Gastroesophageal sphincter (tissue), 4 donors: ENCODE measurements around the gene CSPG5. TPM values are rescaled to one million over a fixed set of nuclear protein-coding genes. Genes with fewer than 3 reads are reported as not detected.

Source experiments
- ATAC-seq: fragments of 150-250 bp; one replicate; pipeline ENCODE4 v1.9.1; 2016; ENCODE audit warnings: mild to moderate bottlenecking, moderate library complexity
- H3K27ac ChIP-seq, 4 donors: fragments of 200-600 bp; sonication (generic) in 3 of 4; 1 replicate in 3 of 4; 2 replicates in 1 of 4; pipeline ENCODE4 v1.5.1; 2016 to 2019
- H3K27me3 ChIP-seq: fragments of 200-600 bp; sonication (generic); one replicate; pipeline ENCODE4 v1.5.1; 2019
- H3K36me3 ChIP-seq, 2 donors: fragments of 200-600 bp; sonication (generic); one replicate each; pipeline ENCODE4 v1.5.1; 2019; ENCODE audit warnings: control low read depth in 1 of 2
- H3K4me1 ChIP-seq, 3 donors: fragments of 200-600 bp; sonication (generic); 1 replicate in 2 of 3; 2 replicates in 1 of 3; pipeline ENCODE4 v1.5.1; 2016 to 2019; ENCODE audit warnings: control low read depth in 2 of 3
- H3K4me3 ChIP-seq, 2 donors: fragments of 200-600 bp; sonication (generic); one replicate each; pipeline ENCODE4 v1.5.1; 2019; ENCODE audit warnings: mild to moderate bottlenecking in 1 of 2, moderate library complexity in 1 of 2
- H3K9me3 ChIP-seq, 3 donors: fragments of 200-600 bp; sonication (generic); one replicate each; pipeline ENCODE4 v1.5.1; 2017 to 2019; ENCODE audit warnings: control low read depth in 2 of 3
- EP300 ChIP-seq: sonication (generic); formaldehyde crosslinking; IDR thresholded peaks from one replicate; pipeline ENCODE4 v1.6.1; 2017; ENCODE audit warnings: antibody characterized with exemption, mild to moderate bottlenecking
- POLR2A ChIP-seq, 2 donors: fragments of 450-650 bp; IDR thresholded peaks; one replicate each; pipeline ENCODE4 v1.6.1; 2017; ENCODE audit warnings: antibody characterized with exemption in 2 of 2, mild to moderate bottlenecking in 2 of 2, moderate library complexity in 1 of 2
- POLR2AphosphoS5 ChIP-seq: sonication (generic); formaldehyde crosslinking; IDR thresholded peaks from one replicate; pipeline ENCODE4 v1.6.1; 2017; ENCODE audit warnings: antibody characterized with exemption
- WGBS, 2 donors: methylation state at CpG; one replicate each; pipeline ENCODE4 v1.1.5; 2018; ENCODE audit warnings: low coverage in 1 of 2; 5-methylcytosine and 5-hydroxymethylcytosine counted together
- total RNA-seq, 4 donors: library from RNA; depleted of rRNA; stranded (reverse); fragments of >200 nt; gene quantifications; one replicate each; pipeline ENCODE4 v1.1.0, GENCODE V29; 2016
- TF ChIP-seq, protein P1 (sequence below), 4 experiments: fragments of 200-600 bp in 2 of 4; fragments of 450-650 bp in 2 of 4; sonication (generic) in 1 of 4; IDR thresholded peaks; one replicate each; pipeline ENCODE4 v1.5.1; 2017 to 2019; ENCODE audit warnings: antibody characterized with exemption in 4 of 4, mild to moderate bottlenecking in 2 of 4, moderate library complexity in 2 of 4

The CSPG5 gene
- total RNA-seq, 4 donors from 2014 or later, result 0.27 to 1.0 (median 0.30) TPM; not detected in 1

DNA sequence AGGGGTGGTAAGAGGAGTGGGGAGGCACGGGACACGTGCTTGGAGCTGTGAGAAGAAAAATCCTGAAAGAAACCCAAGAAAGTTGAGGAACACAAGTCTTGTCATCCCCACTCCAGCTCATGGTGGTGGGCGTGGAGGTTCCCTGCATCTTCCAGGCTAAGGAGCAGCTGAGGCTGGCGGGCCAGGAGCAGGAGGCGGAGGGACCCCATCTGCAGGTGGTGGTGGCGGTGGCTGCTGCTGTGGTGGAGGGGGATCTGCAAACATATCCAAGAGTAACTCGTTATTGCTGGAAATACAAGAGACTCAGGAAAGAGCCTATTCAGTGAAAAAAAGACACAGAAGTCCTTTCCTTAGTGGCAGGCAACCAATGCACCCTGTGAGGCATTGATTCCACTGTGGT is 9.4 kb upstream of the CSPG5 start:
- peaks cover 0 to 67% of the 10 kb centered on the region in 2 donors for H3K36me3 ChIP-seq
- no peaks in the 10 kb centered on the region for H3K4me1 ChIP-seq
- H3K9me3 ChIP-seq, result no peaks in the 10 kb centered on the region
- no peak overlapping the region for H3K27ac ChIP-seq
- 88 to 95% methylated on average over 6 of the region's 7 CpGs for WGBS, 2 donors
- TF ChIP-seq EP300 (no peak), POLR2AphosphoS5 (no peak), POLR2A (IDR thresholded peaks at IDR 0.05) (no peak)
- TF ChIP-seq, protein P1, sequence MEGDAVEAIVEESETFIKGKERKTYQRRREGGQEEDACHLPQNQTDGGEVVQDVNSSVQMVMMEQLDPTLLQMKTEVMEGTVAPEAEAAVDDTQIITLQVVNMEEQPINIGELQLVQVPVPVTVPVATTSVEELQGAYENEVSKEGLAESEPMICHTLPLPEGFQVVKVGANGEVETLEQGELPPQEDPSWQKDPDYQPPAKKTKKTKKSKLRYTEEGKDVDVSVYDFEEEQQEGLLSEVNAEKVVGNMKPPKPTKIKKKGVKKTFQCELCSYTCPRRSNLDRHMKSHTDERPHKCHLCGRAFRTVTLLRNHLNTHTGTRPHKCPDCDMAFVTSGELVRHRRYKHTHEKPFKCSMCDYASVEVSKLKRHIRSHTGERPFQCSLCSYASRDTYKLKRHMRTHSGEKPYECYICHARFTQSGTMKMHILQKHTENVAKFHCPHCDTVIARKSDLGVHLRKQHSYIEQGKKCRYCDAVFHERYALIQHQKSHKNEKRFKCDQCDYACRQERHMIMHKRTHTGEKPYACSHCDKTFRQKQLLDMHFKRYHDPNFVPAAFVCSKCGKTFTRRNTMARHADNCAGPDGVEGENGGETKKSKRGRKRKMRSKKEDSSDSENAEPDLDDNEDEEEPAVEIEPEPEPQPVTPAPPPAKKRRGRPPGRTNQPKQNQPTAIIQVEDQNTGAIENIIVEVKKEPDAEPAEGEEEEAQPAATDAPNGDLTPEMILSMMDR (IDR thresholded peaks at IDR 0.05), result no peak
- no peak for ATAC-seq
- H3K27me3 ChIP-seq, result no peaks in the 10 kb centered on the region
- H3K4me3 ChIP-seq, result no peak overlapping the region

DNA sequence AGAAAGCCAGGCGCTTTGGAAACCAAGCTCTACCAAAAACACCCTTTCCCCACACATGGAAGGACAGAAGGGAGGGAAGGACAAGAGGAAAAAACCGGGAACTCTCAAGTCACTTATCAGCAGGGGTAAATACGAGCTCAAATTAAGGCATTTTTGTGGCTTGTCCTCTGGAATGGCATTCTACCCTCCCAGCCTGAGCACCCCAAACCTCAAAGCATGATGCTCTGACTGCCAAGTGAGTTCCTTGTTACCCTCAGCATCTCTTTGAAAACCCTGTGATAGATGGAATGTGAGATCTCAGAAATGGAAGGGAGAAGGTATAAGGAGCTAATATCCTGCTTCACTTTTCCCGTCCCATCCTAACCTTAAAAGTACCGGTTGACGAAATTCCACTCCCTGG is 8.1 kb upstream of the CSPG5 start:
- Histone ChIP-seq H3K27ac (no peak overlapping the region), H3K36me3 (peaks cover 0 to 61% of the 10 kb centered on the region in 2 donors), H3K9me3 (no peaks in the 10 kb centered on the region), H3K4me3 (no peak overlapping the region), H3K27me3 (no peaks in the 10 kb centered on the region), H3K4me1 (no peaks in the 10 kb centered on the region)
- ATAC-seq, result no peak
- TF ChIP-seq POLR2A (IDR thresholded peaks at IDR 0.05) (no peak), POLR2AphosphoS5 (no peak), EP300 (no peak)
- TF ChIP-seq, protein P1 (IDR thresholded peaks at IDR 0.05), result no peak
- WGBS, 2 donors, result 85 to 94% methylated on average over 6 of the region's 6 CpGs

DNA sequence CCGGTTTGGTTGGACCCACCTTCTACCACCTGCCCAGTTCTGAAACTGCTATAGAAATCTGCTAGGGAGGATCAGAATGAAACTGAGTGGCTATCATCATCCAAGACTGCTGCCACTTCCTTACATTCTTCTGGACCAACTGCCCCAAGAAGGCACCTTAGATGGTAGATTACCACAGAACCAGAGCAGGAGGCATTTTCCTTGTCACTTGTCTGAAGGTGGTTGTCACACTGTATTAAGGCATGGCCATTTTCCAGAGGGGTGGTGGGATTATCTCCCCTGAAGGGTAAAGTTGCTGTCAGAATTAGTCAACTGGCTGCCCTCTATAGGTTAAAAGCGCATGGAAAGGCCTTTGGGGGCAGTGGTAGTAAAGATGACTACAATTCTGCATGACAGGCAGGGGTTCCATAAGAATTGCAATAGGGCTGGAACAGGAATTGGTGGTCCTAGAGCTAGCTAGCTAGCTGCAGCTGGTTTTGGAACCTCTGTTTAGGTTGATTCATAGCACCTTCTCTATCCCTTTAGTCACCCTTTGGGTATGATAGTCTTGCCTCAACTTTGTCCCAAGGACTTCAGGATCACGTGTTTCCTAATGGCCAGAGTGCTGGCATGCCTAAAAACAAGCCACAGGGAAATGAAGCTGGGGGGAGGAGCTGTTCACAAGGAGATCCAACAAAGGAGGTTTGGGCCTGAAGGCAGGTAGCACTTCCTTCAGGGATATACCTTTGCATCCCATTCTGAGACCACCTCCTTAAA is 4.8 kb upstream of the CSPG5 start:
- TF ChIP-seq POLR2AphosphoS5 (no peak), POLR2A (IDR thresholded peaks at IDR 0.05) (no peak), EP300 (no peak)
- TF ChIP-seq, protein P1 (IDR thresholded peaks at IDR 0.05), result no peak
- Histone ChIP-seq H3K27me3 (peaks cover 8% of the 10 kb centered on the region), H3K27ac (no peak overlapping the region), H3K4me3 (no peak overlapping the region), H3K9me3 (no peaks in the 10 kb centered on the region), H3K36me3 (peaks cover 0 to 35% of the 10 kb centered on the region in 2 donors), H3K4me1 (peaks cover 0 to 7% (median 5%) of the 10 kb centered on the region in 3 donors)
- 66 to 100% methylated on average over 1 to 3 of the region's 3 CpGs for WGBS, 2 donors
- no peak for ATAC-seq

DNA sequence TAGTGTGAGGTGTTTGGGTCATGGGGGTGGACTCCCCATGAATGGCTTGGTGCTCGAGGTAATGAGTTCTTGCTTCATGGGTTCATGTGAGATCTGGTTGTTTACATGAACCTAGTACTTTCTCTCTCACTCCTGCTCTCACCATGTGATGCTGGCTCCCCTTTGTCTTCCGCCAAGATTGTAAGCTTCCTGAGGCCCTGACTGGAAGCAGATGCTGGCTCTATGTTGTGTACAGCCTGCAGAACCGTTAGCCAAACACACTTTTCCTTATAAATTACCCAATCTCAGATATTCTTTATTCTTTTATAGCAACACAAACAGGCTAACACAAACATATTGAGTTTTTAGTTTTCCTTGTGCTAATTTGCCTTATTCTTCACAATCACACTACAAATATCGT is 3.2 kb upstream of the CSPG5 start:
- H3K4me1 ChIP-seq, result peaks cover 0 to 22% (median 11%) of the 10 kb centered on the region in 3 donors
- ATAC-seq, result no peak

More for the DNA sequence above, 3.2 kb upstream of the CSPG5 start:
- Histone ChIP-seq H3K4me3 (no peak overlapping the region), H3K9me3 (no peaks in the 10 kb centered on the region), H3K36me3 (peaks cover 0 to 19% of the 10 kb centered on the region in 2 donors), H3K27ac (no peak overlapping the region), H3K27me3 (peaks cover 14% of the 10 kb centered on the region)
- TF ChIP-seq EP300 (no peak), POLR2AphosphoS5 (no peak), POLR2A (IDR thresholded peaks at IDR 0.05) (no peak)
- TF ChIP-seq, protein P1 (IDR thresholded peaks at IDR 0.05), result no peak
- WGBS, 2 donors, result 77 to 80% methylated on average over 2 to 4 of the region's 4 CpGs
